GM19452 (cell line): ENCODE results near the gene WWTR1.
A peak's percentile ranks its signal among the peaks of the same experiment; 100 is the strongest.

Source experiments
- ATAC-seq: cut with Tn5 transposase; IDR thresholded peaks from one replicate; pipeline ENCODE4 v1.9.1; 2021; ENCODE audit not compliant: unreplicated experiment

Gene WWTR1

DNA sequence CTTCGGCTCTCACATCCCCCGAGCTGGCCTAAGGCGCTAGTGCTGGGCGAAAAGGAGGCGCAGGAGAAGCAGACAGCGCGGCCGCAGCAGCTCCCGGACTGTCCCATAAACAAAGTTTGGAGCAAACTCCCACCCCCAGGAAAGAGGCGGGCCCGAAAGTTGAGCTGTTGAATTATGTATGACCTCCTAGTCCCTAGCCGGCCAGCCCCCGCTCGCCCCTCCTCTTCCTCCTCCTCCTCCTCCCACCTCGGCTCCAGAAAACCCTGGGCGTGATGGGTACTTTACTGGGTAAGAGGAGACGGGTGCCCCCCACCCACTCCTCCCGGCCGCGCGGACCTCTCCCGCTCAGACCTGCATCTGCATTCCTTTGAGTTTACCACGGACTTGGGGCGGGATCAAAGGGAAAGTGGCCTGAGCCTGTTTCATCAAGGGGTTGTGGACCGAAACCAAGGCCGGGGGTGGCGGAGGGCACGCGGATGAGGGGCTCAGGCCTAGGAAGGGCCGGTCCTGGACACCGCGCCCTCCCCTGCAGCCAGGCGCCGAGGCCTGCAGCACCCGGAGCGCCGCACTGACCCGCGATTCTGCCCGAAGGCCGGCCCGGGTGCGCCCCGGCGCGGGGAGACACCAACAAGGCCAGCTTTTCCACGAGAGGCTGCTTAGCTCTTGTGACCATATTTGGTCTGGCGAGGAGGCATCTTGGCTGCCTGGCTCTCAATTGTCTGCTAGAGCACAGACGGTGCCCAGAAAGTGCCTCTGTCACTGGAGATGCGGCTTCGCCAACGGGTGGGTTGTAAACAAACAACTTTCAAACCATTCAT lies at the start of gene WWTR1:
TSS of gene WWTR1 (minus strand) at position 100 of the 818 bp plus-strand sequence. CDS start 719 bp downstream, outside the sequence.
- ATAC-seq = peak; percentile 77

DNA sequence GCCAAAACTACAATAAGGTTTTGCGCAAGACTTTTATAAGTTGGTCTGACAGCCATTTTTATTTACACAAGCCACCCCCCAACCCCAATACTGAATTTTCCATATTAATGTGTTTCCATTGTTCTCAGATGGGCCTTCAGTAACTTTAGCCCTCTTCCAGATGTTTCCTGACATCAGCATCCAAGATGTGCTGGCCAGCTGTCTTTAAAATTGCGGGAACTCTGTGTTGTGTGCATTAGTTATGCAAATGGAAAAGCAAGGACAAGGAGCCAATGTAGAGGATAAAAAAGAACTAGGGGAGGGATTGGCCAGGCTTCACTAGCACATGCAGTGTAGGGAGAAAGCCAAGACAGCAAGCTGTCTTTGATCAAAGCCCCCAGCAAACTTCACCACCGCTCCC lies 49.1 kb upstream of the WWTR1 start:
- ATAC-seq = no peak

DNA sequence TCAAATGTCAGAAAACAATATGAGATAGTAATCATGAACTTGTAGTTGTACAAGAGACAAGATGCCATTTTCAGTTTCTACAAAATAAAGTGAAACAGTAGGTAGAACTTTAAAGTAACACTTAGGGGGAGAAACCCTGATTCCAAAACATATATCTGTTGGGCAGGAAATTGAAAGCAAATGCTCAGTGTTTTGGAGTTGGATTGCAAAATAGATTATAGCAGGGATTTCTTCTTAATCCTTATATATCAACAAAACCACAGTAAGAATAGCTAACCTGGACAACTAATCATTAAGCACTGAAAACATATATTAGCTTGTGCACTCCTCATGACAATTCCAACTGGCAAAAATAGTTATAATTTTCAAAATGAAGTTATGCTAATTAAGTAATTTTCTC lies 47.6 kb upstream of the WWTR1 start:
- no peak for ATAC-seq

DNA sequence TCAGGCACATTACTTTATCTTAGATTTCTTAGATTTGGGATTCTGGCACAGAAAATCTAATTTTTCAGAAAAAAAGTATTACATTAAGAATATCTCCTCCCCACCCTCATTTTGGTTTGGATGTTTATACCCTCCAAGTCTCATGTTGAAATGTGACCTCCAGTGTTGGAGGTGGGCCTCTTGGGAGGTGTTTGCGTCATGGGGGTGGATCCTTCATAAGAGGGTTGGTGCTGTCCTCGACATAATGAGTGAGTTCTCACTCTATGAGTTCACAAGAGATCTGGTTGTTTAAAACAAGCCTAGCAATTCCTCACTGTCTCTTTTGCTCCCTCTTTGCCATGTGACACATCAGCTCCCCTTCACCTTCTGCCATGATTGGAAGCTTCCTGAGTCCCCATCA lies 45.6 kb upstream of the WWTR1 start:
- ATAC-seq = no peak

DNA sequence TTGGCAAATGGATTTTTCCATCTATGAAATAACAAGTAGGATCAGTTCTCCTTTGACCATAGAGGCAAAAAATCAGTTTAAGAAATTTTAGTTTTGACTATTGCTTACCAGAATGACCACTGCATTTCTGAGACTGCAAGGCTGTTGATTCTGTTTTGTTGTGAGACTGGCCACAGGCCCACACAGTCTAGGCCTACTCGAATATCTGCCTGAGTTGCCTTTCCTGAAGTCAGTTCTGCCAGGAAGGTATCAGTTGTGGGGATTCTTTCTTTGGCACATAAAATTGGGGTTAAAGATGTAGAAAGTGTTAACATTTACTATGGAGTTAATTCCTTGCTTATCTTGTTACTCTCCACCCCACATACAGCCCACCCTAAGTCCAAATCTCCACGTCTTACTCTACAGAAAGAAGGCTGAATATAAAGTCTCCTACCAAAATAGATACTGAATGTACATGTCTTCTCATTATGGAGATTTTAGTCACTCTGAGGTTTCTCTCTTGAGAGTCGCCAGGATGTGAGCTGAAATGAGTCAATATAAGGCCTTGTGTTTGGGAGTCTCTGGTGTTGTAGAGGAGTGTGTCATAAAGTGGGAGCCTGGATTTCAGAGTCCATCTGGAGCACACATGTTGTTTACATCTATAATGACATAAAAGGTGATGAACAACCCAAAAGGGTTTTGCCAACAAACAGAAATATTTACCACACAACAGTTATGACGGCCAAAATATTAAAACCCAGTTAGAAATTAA lies 45.0 kb upstream of the WWTR1 start:
- ATAC-seq = no peak

DNA sequence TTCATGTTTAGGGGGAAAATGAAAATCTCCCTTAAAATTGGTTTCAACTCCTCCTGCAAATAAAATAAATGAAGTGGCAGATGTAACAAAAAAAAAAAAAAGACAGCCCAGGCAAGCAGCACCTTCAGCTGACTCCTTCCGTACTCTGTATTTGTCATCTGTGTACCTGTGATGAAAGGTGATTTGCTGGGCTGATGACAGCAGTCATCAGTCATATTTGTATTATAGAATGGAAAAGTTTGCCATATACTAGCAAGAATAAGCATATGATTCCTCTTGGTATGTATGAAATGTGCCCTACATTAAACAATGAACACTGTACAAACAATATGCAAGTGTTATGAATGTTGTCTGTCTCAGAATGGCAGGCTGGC lies 44.1 kb upstream of the WWTR1 start:
- no peak for ATAC-seq

DNA sequence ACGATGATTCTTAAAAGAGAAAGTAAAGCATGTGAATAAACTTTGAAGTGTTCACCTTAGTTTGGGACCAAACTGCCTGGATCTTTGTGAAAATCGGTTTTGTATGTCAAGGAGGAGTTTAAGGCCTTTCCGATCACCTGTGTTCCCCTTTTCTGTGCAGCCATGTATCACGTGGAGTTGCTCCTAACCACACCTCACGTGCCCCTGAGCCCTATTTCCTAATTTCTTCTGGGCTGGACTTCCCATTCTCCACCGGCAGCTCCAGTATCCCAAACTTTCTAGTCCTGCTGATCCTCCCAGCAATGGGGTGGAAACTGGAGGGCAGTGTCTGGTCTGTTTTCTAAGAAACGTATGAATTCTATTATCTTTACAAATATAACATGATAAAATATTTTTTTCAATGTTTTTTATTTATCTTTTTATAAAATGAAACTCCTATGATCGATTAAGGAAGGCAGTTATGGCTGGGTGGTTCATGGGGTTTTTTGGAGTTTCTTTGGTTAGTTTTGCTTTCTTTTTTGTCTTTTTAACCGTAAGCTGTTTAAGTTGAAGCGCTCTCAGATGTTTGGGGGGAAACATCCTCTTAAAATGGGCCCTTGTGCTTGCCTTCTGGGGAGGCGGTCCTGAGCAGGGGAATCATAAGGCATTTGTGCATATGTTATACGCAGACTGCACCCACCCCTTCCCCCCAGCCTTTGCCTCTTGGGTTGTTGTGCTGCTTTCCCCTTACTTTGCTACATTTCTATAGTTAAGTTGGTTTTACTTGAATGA lies 43.6 kb upstream of the WWTR1 start:
- no peak for ATAC-seq

DNA sequence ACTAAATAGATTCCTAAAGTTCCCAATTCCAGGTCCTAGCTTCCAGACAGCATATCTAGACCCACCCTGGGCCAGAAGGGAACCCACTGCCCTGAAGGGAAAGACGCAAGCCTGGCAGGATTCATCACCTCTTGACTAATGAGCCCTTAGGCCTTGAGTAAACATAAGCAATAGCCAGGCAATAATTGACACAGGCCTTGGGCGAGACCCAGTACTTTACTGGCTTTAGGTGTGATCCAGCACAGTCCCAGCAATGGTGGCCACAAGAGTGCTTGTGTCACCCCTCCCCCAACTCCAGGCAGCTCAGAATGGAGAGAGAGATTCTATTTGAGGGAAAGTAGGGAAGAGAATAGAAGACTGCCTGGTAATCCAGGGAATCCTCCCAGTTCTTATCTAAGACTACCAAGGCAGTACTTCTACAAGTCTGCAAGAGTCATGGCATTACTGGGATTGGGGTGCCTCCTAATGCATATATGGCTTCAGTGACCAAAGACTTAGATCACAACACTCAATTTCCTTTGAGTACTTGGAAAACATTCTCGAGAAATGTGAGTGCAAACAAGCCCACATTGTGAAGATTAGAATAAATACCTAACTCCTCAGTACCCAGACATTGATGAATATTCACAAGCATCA lies 30.4 kb upstream of the WWTR1 start:
- ATAC-seq = no peak

DNA sequence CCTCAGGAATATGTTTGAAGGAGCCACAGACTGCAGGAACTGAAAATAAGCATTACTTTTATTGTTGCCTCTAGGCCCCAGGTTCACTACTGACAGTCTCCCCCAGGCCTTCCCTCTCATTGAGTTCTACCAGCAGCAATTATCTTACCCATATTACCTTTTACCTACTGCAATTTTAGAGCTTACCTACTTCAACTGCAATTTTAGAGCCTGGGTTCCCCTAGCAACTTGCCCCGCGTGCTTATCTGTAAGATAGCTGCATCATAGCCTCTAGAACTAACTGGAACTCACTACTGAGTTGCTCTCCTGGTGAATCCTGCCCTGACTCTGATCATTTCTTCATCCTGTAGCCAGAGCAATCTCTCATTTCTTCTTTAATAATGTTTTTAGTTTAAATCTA lies 29.2 kb upstream of the WWTR1 start:
- no peak for ATAC-seq

DNA sequence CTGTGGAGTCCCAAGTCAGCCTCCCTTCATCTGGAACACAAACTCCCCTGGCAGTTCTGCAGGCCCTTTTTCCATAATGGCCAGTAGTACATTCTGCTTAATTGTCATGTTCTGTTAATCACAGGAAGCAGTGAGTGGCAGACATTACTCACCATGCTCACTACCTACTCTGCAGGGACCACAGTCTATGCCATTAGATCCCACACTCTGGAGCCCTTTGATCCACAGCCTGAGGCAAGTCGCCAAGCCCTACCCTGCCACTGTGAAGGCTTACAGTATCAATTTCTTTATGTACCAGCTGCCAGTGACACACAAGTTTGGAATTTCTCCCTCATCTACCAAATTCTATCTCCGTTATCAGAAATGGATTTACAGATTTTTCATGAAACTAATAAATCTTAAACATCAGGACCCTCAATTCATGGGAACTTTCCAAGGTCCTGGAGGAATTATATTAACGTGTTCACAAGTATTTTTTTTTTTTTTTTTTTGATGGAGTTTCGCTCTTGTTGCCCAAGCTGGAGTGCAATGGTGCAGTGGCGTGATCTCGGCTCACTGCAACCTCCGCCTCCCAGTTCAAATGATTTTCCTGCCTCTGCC lies 20.6 kb upstream of the WWTR1 start:
- no peak for ATAC-seq

DNA sequence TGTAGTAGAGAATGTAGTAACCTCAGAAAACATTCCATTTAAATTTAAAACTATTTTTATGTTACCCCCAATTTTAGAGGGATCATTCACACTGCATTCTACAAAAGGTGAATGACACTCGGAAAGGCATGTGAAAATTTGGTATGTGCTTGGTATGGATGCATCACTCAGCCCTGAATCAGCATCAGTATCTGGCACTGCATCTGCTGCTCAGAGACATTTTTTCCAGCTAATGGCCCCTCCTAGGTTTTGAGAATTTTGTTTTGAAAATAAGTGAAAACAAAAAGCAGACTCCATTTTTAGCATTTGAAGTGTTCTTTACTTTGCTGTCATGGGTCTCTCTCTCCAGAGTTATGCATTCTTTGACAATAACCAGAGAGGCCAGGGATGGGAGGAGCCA lies 15.6 kb upstream of the WWTR1 start:
- ATAC-seq = no peak

DNA sequence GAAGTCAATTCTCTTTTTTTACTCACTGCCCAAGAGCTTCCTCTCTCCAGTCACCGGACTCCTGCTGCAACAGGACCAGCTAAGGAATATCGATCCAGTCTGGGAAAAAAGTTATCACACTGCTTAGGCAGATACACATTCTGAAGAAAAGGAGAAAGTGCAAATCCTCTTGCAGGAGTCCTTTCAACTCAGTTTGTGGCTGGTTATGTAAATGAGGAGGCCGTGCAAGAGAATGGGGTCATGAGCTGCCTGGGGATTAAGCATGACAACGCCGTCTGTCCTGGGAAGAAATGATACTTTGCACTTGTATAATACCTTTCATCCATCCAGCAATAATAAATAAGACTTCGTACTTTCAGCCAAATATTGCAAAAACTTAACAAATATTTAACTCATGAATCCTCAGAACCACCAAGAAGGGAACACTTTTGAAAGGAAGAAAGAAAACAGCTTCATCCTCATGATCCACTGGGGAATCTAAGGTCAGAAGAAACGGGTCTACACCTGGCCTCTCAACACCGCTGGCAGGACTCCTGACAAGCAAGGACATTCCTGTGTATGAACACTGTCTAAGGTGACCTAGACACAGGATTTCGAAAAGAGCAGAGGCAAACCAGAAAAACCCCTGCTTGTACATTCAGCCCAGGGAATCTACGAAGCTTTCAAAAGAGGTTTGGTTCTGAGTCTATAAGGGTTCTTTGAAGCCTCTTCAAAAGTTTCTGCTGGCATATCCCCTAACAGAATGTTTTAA lies 13.1 kb upstream of the WWTR1 start:
- ATAC-seq = no peak

DNA sequence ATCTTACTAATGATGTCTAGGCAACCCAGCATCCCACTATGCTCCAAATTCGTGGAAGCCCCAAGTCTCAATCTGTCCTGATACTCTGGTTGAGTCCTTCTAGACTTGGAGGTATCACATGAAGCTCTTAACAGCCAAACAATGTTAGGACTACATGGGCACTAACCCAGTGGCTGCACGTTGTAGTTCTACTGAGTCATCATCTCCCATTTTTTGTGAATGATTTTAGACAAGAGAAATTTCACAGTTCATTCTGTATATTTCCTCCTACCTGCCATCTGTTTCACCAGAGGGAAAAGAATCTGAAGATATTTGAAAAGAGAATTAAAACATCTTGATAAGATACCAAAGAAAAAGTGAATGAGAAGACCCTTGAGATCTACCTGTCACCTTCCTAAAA lies 9.8 kb upstream of the WWTR1 start:
- no peak for ATAC-seq

DNA sequence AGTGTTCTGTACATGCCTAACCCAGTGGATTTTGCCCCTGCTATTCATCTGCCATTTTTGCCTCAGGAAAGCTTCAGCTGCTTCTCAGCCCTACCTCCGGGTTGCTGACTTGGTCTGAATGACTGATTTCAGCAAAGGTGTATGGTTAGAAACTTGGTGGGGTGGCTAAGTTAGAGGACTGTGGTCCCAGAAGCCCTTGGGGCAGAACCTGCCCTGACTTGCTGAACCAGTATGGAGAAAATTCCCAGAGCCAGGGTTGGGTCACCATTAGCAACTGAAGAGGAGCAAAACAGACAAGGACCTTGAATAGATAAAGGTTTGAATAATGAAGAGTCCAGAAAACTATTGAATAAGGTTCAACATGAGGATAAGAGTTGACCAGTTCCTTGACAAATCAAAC lies 6.1 kb upstream of the WWTR1 start:
- no peak for ATAC-seq

DNA sequence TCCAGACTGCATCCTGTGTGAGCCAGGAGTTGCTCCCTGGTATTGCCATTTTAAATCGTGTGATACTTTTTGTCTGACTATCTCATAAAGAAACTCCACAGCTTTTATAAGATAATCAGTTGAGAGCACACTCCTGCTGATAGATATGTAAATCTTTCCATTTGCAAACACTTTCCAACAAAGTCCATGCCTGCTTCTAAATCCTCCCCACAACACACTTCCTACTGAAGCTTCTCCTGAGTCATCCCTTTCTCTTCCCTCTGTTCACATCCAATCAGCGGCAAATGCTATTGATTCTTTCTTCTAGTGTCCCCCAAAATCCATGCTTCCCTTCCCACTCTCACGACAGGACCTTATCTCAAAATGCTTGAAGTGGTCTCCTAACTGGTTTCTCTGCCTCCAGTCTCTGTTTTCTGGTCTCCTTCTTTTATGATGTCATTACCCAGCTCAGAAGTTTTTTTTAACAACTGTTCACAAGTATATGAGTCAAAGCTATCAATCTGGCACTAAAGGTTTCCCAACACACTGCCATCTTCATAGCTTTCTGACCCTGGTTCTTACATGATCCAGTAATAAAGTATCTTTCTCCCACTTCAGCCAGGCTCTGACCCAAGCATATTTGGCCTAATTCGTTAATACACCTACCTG lies 4.5 kb upstream of the WWTR1 start:
- ATAC-seq = no peak

DNA sequence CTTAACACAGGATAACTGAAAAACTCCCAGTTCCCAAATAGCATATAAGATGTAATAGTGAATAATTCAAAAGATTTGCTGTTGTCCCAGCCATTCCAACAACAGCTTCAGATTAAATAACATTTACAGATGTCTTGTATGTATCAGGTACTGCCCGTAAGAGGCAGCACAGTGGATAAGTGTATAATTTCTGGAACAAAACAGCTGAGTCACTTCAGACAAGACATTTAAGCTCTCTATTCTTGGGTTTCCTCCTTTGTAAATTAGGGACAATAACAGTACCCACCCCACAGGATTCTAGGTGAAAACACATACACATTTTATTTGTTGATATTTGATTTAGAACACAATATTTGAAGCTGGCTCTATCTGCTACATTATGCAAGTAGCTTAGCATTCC lies 2.6 kb upstream of the WWTR1 start:
- ATAC-seq = no peak

DNA sequence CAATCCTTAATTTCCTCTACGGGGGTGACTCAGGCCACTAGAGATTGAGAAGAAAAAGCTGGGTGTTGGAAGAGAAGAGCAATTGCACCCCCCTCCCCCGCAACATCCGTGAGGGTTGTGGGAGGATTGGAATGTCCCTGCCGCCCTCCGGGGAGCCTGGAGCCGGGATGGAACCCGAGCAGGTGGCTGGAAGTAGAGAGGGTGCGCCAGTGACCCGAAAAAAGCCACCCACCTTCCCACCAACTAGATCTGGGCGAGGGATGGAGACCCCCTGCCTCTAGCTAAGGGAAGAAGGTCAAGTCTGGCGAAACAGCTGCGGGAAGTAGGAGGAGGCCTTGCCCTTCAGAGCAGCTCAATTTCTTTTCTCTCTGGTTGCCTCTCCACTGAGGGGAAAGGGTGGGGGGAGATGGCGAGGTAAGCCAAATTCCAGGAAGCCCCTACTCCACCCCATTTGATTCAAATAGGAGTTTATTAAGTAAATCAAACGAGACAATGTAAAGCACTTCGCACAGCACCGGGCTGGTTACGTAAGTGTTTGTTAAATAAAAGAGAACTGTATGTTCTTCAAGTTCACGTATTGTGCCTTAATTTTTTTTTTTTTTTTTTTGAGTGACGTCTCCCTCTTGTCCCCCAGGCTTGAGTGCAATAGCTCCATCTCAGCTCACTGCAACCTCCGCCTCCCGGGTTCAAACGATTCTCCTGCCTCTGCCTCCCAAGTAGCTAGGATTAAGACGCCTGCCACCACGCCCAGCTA lies 1.1 kb upstream of the WWTR1 start:
- ATAC-seq = peak; percentile 21

DNA sequence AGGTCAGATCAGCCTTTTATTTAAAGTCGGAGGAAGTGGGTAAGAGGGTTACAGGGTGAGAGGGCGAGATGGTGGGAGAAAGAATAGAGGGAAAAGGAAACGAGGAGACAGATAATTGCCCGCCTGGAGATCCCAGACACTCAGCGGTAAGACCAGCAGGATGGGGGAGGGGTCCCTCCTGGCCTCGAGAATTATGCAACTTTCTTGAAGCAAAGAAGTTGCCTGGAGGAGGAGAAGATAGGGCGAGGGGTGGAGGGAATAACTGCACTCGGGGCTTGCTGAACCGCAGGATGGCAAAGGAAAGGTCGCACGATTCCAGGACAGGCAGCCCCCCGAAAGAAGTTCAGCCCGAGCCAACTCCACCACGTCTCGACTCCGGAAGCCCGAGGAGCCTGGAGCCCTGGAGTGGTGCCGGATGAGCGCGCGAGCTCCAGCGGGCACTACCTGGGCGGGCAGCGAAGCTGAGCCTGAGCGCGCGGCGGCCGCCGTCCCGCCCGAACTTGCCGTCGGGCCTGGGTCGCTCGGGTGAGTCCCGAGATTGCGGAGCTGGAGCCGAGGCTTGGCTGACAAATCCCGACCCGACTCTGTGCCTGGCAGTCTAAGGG lies 402 bp downstream of the WWTR1 start:
- peak; percentile 27 for ATAC-seq
